ENCODE measurements around the gene TNFRSF13B. TPM values are rescaled to one million over a fixed set of nuclear protein-coding genes. Genes with fewer than 3 reads are reported as not detected.

TNFRSF13B gene
- total and polyA plus RNA-seq, 2 donors from 2014 or later, result 1.4 TPM; not detected in 1

DNA sequence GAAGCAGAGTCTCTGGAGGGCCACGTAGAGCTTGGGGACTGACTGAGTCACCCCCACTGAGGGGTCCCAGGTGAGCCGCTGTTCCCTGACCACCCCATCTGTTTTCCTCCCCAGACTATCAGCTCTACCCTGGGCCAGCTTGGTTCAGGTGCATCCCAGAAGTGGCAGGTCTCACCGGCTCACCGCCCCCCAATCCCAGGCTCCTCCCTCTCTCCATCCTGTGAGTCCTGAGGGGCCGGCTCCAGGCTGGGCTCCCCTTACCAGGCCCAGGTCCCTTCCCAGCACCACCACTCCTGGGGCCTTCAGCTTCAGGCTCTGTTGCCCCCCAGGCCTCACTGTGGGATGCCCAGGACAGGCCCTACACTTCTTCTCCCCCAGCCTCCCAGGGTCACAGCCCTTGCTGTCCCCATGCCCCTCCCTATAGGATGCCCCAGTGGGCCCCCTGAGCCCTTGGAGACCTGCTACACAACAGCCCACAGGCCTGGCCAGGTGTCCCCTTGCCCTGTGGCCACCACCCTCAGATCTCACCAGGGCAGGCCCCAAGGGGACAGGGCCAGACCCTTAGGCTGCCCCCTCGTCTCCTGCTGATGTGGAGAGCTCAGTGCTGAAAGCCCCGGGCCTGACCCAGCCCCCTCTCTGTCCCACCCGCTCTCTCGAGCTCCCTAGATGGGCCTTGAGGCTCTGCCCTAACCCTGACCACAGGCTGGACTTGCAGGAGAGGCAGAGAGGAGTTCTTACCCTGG is 40.4 kb downstream of the TNFRSF13B start:
- TF ChIP-seq, protein P1, sequence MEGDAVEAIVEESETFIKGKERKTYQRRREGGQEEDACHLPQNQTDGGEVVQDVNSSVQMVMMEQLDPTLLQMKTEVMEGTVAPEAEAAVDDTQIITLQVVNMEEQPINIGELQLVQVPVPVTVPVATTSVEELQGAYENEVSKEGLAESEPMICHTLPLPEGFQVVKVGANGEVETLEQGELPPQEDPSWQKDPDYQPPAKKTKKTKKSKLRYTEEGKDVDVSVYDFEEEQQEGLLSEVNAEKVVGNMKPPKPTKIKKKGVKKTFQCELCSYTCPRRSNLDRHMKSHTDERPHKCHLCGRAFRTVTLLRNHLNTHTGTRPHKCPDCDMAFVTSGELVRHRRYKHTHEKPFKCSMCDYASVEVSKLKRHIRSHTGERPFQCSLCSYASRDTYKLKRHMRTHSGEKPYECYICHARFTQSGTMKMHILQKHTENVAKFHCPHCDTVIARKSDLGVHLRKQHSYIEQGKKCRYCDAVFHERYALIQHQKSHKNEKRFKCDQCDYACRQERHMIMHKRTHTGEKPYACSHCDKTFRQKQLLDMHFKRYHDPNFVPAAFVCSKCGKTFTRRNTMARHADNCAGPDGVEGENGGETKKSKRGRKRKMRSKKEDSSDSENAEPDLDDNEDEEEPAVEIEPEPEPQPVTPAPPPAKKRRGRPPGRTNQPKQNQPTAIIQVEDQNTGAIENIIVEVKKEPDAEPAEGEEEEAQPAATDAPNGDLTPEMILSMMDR (IDR thresholded peaks at IDR 0.05; ENCODE audit: borderline replicate concordance, extremely low read depth, insufficient read depth), result no peak
- Histone ChIP-seq H3K27me3 (ENCODE audit: control insufficient read depth, insufficient read depth, low read length) (no peaks in the 10 kb centered on the region), H3K27ac (ENCODE audit: low read depth in 2 of 2, low read length in 2 of 2) (no peak overlapping the region), H3K4me3 (ENCODE audit: low read length in 3 of 3) (no peak overlapping the region), H3K9me3 (ENCODE audit: control insufficient read depth in 2 of 3, insufficient read depth in 1 of 3, low read length in 3 of 3) (no peaks in the 10 kb centered on the region), H3K4me1 (ENCODE audit: control insufficient read depth in 2 of 3, insufficient read depth in 2 of 3, low read depth in 1 of 3, low read length in 3 of 3) (no peaks in the 10 kb centered on the region), H3K9ac (ENCODE audit: low read length in 3 of 3) (no peak overlapping the region), H3K36me3 (ENCODE audit: control insufficient read depth in 2 of 3, insufficient read depth in 3 of 3, low read length in 3 of 3) (no peaks in the 10 kb centered on the region)
- intact Hi-C loops (cut with DNase I), result no loop called here
- DNase-seq (peak in 1 of 5 donors; percentile 58), FAIRE-seq (no peak)

DNA sequence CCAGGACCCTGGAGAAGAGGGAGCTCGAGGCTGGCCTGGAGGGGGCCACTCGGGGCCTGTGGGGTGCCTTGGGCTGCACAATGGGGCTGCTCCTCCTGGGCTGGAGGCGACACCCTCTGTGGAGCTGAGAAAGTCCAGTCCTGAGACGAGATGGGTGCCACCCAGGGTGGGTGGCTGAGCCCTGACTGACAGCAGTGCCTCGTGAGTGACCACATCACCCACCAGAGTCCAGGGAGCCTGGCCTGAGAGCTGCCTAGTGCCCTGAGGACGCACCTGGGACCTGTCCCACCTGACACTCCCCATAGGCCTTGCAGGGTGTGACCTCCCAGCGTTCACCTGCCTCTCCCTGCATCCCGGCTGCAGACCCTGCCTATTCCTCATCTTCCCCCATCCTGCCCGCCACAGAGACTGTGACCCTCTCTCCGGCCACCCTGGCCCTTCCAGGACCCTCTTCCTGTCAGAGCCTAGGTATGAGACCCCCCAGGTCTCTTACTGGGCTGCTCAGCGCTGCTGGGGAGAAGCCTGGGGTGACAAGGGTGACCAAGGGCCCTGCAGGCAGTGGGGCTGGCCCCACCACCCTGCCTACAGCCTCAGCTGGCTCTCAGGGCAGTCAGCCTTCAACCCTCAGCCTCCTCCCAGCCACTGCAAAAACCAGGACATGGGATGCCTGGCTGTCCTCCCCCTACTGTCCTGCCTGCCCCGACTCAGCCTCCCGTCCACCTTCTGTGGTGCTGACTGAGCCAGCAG is 41.2 kb downstream of the TNFRSF13B start:
- no peak overlapping the region for H3K9ac ChIP-seq (ENCODE audit: low read length in 3 of 3)
- FAIRE-seq (no peak), DNase-seq (peak in 1 of 5 donors; percentile 71)
- H3K27ac ChIP-seq (ENCODE audit: low read depth in 2 of 2, low read length in 2 of 2), result no peak overlapping the region
- H3K36me3 ChIP-seq (ENCODE audit: control insufficient read depth in 2 of 3, insufficient read depth in 3 of 3, low read length in 3 of 3), result no peaks in the 10 kb centered on the region
- no peaks in the 10 kb centered on the region for H3K4me1 ChIP-seq (ENCODE audit: control insufficient read depth in 2 of 3, insufficient read depth in 2 of 3, low read depth in 1 of 3, low read length in 3 of 3)
- intact Hi-C loops (cut with DNase I), result no loop called here
- TF ChIP-seq, protein P1 (IDR thresholded peaks at IDR 0.05; ENCODE audit: borderline replicate concordance, extremely low read depth, insufficient read depth), result no peak
- no peaks in the 10 kb centered on the region for H3K9me3 ChIP-seq (ENCODE audit: control insufficient read depth in 2 of 3, insufficient read depth in 1 of 3, low read length in 3 of 3)
- H3K27me3 ChIP-seq (ENCODE audit: control insufficient read depth, insufficient read depth, low read length), result no peaks in the 10 kb centered on the region
- H3K4me3 ChIP-seq (ENCODE audit: low read length in 3 of 3), result no peak overlapping the region

DNA sequence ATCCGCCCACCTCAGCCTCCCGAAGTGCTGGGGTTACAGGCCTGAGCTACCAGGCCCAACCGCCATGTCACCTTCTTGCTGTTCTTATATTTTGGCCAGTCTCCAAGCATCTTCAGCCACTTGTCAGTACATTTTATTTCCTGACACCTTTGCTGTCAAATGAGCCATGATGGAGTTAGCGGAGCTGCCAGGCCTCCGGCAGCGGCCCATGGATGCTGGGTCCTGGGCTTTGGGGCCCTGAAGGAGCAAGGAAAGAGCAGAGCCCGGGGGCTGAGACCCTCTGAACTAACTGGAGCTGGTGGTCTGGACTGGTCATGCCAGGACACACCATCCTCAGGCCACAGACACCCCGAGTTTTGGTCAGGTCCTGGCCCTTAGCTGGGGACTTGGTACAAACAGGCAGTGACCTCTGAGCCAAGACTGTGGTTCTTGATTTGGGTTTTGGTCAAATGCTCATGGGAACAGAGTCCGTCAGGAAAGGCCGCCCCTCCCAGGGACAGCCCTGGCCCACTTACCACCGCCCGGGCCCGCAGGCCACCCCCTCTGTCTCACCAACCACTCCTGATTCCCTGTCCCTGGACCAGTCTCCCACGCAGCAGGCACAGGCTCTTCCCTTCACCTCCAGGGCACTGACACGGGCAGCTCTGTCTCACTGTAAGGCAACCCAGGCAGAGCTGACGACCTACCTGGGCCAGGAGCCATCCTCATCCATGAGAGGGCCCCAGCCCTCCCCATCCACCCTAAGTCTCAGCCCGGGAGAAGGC is 42.0 kb downstream of the TNFRSF13B start:
- FAIRE-seq (no peak), DNase-seq (peak in 1 of 5 donors; percentile 54)
- intact Hi-C loops (cut with DNase I), result no loop called here

More for the DNA sequence above, 42.0 kb downstream of the TNFRSF13B start:
- H3K9ac ChIP-seq (ENCODE audit: low read length in 3 of 3), result no peak overlapping the region
- H3K36me3 ChIP-seq (ENCODE audit: control insufficient read depth in 2 of 3, insufficient read depth in 3 of 3, low read length in 3 of 3), result no peaks in the 10 kb centered on the region
- H3K27me3 ChIP-seq (ENCODE audit: control insufficient read depth, insufficient read depth, low read length), result no peaks in the 10 kb centered on the region
- H3K9me3 ChIP-seq (ENCODE audit: control insufficient read depth in 2 of 3, insufficient read depth in 1 of 3, low read length in 3 of 3), result no peaks in the 10 kb centered on the region
- H3K4me1 ChIP-seq (ENCODE audit: control insufficient read depth in 2 of 3, insufficient read depth in 2 of 3, low read depth in 1 of 3, low read length in 3 of 3), result no peaks in the 10 kb centered on the region
- H3K4me3 ChIP-seq (ENCODE audit: low read length in 3 of 3), result no peak overlapping the region
- TF ChIP-seq, protein P1 (IDR thresholded peaks at IDR 0.05; ENCODE audit: borderline replicate concordance, extremely low read depth, insufficient read depth), result no peak
- H3K27ac ChIP-seq (ENCODE audit: low read depth in 2 of 2, low read length in 2 of 2), result no peak overlapping the region
